Measurements from ENCODE around the gene STT3B. TPM values are rescaled to one million over a fixed set of nuclear protein-coding genes. Genes with fewer than 3 reads are reported as not detected.
A peak's percentile ranks its signal among the peaks of the same experiment; 100 is the strongest.

STT3B gene
- total and polyA plus RNA-seq, 4 experiments from 2014 or later, result 145 to 183 (median 159) TPM

GRCh38 chr3:31493149-31493548 lies 39.6 kb upstream of the STT3B start:
- H3K36me3 Mint-ChIP-seq, result peaks cover 0 to 15% of the 10 kb centered on the region in 2 donors
- H3K36me3 ChIP-seq (ENCODE audit: insufficient read depth, low read length), result no peaks in the 10 kb centered on the region
- CTCF ChIA-PET (ENCODE audit: partially characterized antibody), result no interaction called here
- no peak overlapping the region for H3K27ac ChIP-seq (ENCODE audit: low read depth, low read length)
- no peaks in the 10 kb centered on the region for H3K4me1 ChIP-seq (ENCODE audit: insufficient read depth, low read length)
- DNase-seq, result no peak
- POLR2A ChIA-PET (ENCODE audit: partially characterized antibody), result interaction anchor here (0.6 kb wide), 1 partner anchor 12 kb away, joined by 3 read pairs; no protein-coding TSS in a partner anchor
- no peak overlapping the region for H3K4me3 ChIP-seq (ENCODE audit: low read length in 2 of 2)
- H3K27me3 Mint-ChIP-seq, result no peaks in the 10 kb centered on the region
- H3K9me3 ChIP-seq (ENCODE audit: control insufficient read depth in 1 of 2, low read length in 2 of 2), result peaks cover 7 to 8% of the 10 kb centered on the region in 2 donors
- H3K27ac Mint-ChIP-seq, result no peak overlapping the region
- intact Hi-C loops (cut with micrococcal nuclease), result no loop called here
- H3K4me1 Mint-ChIP-seq, result no peaks in the 10 kb centered on the region
- H3K4me3 Mint-ChIP-seq, result no peak overlapping the region
- no peaks in the 10 kb centered on the region for H3K27me3 ChIP-seq (ENCODE audit: insufficient read depth, low read length)
- H3K9me3 Mint-ChIP-seq, result peaks cover 2 to 31% (median 15%) of the 10 kb centered on the region in 8 donors

GRCh38 chr3:31495971-31496665 lies 36.6 kb upstream of the STT3B start:
- H3K4me1 Mint-ChIP-seq, result no peaks in the 10 kb centered on the region
- H3K4me3 ChIP-seq (ENCODE audit: low read length in 2 of 2), result no peak overlapping the region
- no peak overlapping the region for H3K4me3 Mint-ChIP-seq
- no peaks in the 10 kb centered on the region for H3K4me1 ChIP-seq (ENCODE audit: insufficient read depth, low read length)
- no peaks in the 10 kb centered on the region for H3K36me3 Mint-ChIP-seq
- ChIA-PET CTCF (ENCODE audit: partially characterized antibody) (interaction anchor here (1.2 kb wide), 1 partner anchor 21 kb away, joined by 3 read pairs; no protein-coding TSS in a partner anchor), POLR2A (ENCODE audit: partially characterized antibody) (no interaction called here)
- H3K27ac Mint-ChIP-seq, result no peak overlapping the region
- DNase-seq, result no peak
- no peaks in the 10 kb centered on the region for H3K9me3 ChIP-seq (ENCODE audit: control insufficient read depth in 1 of 2, low read length in 2 of 2)
- H3K27me3 ChIP-seq (ENCODE audit: insufficient read depth, low read length), result no peaks in the 10 kb centered on the region
- H3K36me3 ChIP-seq (ENCODE audit: insufficient read depth, low read length), result no peaks in the 10 kb centered on the region
- H3K9me3 Mint-ChIP-seq, result peaks cover 0 to 8% (median 4%) of the 10 kb centered on the region in 8 donors
- H3K27me3 Mint-ChIP-seq, result no peaks in the 10 kb centered on the region
- no peak overlapping the region for H3K27ac ChIP-seq (ENCODE audit: low read depth, low read length)
- intact Hi-C loops (cut with micrococcal nuclease), result no loop called here

- H3K4me3 Mint-ChIP-seq, result no peak overlapping the region
- no peaks in the 10 kb centered on the region for H3K27me3 Mint-ChIP-seq
- Histone ChIP-seq H3K36me3 (ENCODE audit: insufficient read depth, low read length) (no peaks in the 10 kb centered on the region), H3K27me3 (ENCODE audit: insufficient read depth, low read length) (no peaks in the 10 kb centered on the region), H3K9me3 (ENCODE audit: control insufficient read depth in 1 of 2, low read length in 2 of 2) (no peaks in the 10 kb centered on the region), H3K4me1 (ENCODE audit: insufficient read depth, low read length) (peaks cover 8% of the 10 kb centered on the region), H3K27ac (ENCODE audit: low read depth, low read length) (no peak overlapping the region), H3K4me3 (ENCODE audit: low read length in 2 of 2) (no peak overlapping the region)
- peaks cover 4 to 14% (median 12%) of the 10 kb centered on the region in 4 donors for H3K4me1 Mint-ChIP-seq
- no peaks in the 10 kb centered on the region for H3K36me3 Mint-ChIP-seq
- intact Hi-C loops (cut with micrococcal nuclease), result no loop called here
- H3K27ac Mint-ChIP-seq, result no peak overlapping the region
- no peaks in the 10 kb centered on the region for H3K9me3 Mint-ChIP-seq
- ChIA-PET CTCF (ENCODE audit: partially characterized antibody) (no interaction called here), POLR2A (ENCODE audit: partially characterized antibody) (no interaction called here)
- no peak for DNase-seq
Measured at GRCh38 chr3:31498791-31499190, 33.9 kb upstream of the STT3B start.

GRCh38 chr3:31499281-31499680 lies 33.4 kb upstream of the STT3B start:
- H3K9me3 ChIP-seq (ENCODE audit: control insufficient read depth in 1 of 2, low read length in 2 of 2), result no peaks in the 10 kb centered on the region
- no peak overlapping the region for H3K27ac ChIP-seq (ENCODE audit: low read depth, low read length)
- ChIA-PET CTCF (ENCODE audit: partially characterized antibody) (no interaction called here), POLR2A (ENCODE audit: partially characterized antibody) (no interaction called here)
- H3K4me1 ChIP-seq (ENCODE audit: insufficient read depth, low read length), result peaks cover 8% of the 10 kb centered on the region
- intact Hi-C loops (cut with micrococcal nuclease), result no loop called here
- H3K36me3 Mint-ChIP-seq, result no peaks in the 10 kb centered on the region
- no peaks in the 10 kb centered on the region for H3K27me3 Mint-ChIP-seq
- no peaks in the 10 kb centered on the region for H3K36me3 ChIP-seq (ENCODE audit: insufficient read depth, low read length)
- no peak overlapping the region for H3K4me3 ChIP-seq (ENCODE audit: low read length in 2 of 2)
- no peak for DNase-seq
- no peaks in the 10 kb centered on the region for H3K9me3 Mint-ChIP-seq
- H3K27me3 ChIP-seq (ENCODE audit: insufficient read depth, low read length), result no peaks in the 10 kb centered on the region
- peaks cover 4 to 19% (median 12%) of the 10 kb centered on the region in 4 donors for H3K4me1 Mint-ChIP-seq
- H3K4me3 Mint-ChIP-seq, result no peak overlapping the region
- no peak overlapping the region for H3K27ac Mint-ChIP-seq

- DNase-seq, result no peak
- Histone ChIP-seq H3K4me1 (ENCODE audit: insufficient read depth, low read length) (peaks cover 36% of the 10 kb centered on the region), H3K27ac (ENCODE audit: low read depth, low read length) (no peak overlapping the region), H3K27me3 (ENCODE audit: insufficient read depth, low read length) (no peaks in the 10 kb centered on the region), H3K9me3 (ENCODE audit: control insufficient read depth in 1 of 2, low read length in 2 of 2) (no peaks in the 10 kb centered on the region), H3K36me3 (ENCODE audit: insufficient read depth, low read length) (no peaks in the 10 kb centered on the region), H3K4me3 (ENCODE audit: low read length in 2 of 2) (no peak overlapping the region)
- no peaks in the 10 kb centered on the region for H3K9me3 Mint-ChIP-seq
- H3K4me1 Mint-ChIP-seq, result peaks cover 28 to 48% (median 33%) of the 10 kb centered on the region in 4 donors
- intact Hi-C loops (cut with micrococcal nuclease), result no loop called here
- POLR2A ChIA-PET (ENCODE audit: partially characterized antibody), result interaction anchor here (2.9 kb wide), 1 partner anchor 30 kb away, joined by 11 read pairs; the partner anchor contains the start of gene STT3B
- H3K27me3 Mint-ChIP-seq, result no peaks in the 10 kb centered on the region
- H3K27ac Mint-ChIP-seq, result no peak overlapping the region
- peak overlapping the region in 2 of 8 donors; percentile 7 to 21 for H3K4me3 Mint-ChIP-seq
- CTCF ChIA-PET (ENCODE audit: partially characterized antibody), result interaction anchor here (0.9 to 1.9 kb wide), 3 partner anchors 14 to 35 kb away, joined by 3 to 5 read pairs (median 4); partner anchors contain the start of gene STT3B
- no peaks in the 10 kb centered on the region for H3K36me3 Mint-ChIP-seq
Measured at GRCh38 chr3:31502803-31503221, 29.9 kb upstream of the STT3B start.

- intact Hi-C loops (cut with micrococcal nuclease), result no loop called here
- CTCF ChIA-PET (ENCODE audit: partially characterized antibody), result interaction anchor here (0.9 to 1.9 kb wide), 2 partner anchors 13 to 29 kb away, joined by 3 to 5 read pairs; partner anchors contain the start of gene STT3B
Measured at GRCh38 chr3:31503456-31503855, 29.3 kb upstream of the STT3B start.

GRCh38 chr3:31504230-31504629 lies 28.5 kb upstream of the STT3B start:
- Mint-ChIP-seq H3K4me3 (no peak overlapping the region), H3K27ac (no peak overlapping the region), H3K4me1 (peaks cover 42 to 62% (median 47%) of the 10 kb centered on the region in 4 donors), H3K27me3 (no peaks in the 10 kb centered on the region), H3K36me3 (no peaks in the 10 kb centered on the region), H3K9me3 (no peaks in the 10 kb centered on the region)
- ChIA-PET CTCF (ENCODE audit: partially characterized antibody) (interaction anchor here (1.9 to 2.3 kb wide), 2 partner anchors 28 to 29 kb away, joined by 5 read pairs; partner anchors contain the start of gene STT3B), POLR2A (ENCODE audit: partially characterized antibody) (interaction anchor here (2.9 kb wide), 1 partner anchor 29 kb away, joined by 11 read pairs; the partner anchor contains the start of gene STT3B)
- H3K27me3 ChIP-seq (ENCODE audit: insufficient read depth, low read length), result no peaks in the 10 kb centered on the region
- DNase-seq, result no peak
- H3K36me3 ChIP-seq (ENCODE audit: insufficient read depth, low read length), result no peaks in the 10 kb centered on the region
- peaks cover 50% of the 10 kb centered on the region for H3K4me1 ChIP-seq (ENCODE audit: insufficient read depth, low read length)
- H3K27ac ChIP-seq (ENCODE audit: low read depth, low read length), result no peak overlapping the region
- H3K9me3 ChIP-seq (ENCODE audit: control insufficient read depth in 1 of 2, low read length in 2 of 2), result no peaks in the 10 kb centered on the region
- no peak overlapping the region for H3K4me3 ChIP-seq (ENCODE audit: low read length in 2 of 2)
- intact Hi-C loops (cut with micrococcal nuclease), result no loop called here

More at GRCh38 chr3:31503456-31503855, 29.3 kb upstream of the STT3B start:
- POLR2A ChIA-PET (ENCODE audit: partially characterized antibody), result interaction anchor here (2.9 kb wide), 1 partner anchor 29 kb away, joined by 11 read pairs; the partner anchor contains the start of gene STT3B
- Histone ChIP-seq H3K36me3 (ENCODE audit: insufficient read depth, low read length) (no peaks in the 10 kb centered on the region), H3K9me3 (ENCODE audit: control insufficient read depth in 1 of 2, low read length in 2 of 2) (no peaks in the 10 kb centered on the region), H3K27me3 (ENCODE audit: insufficient read depth, low read length) (no peaks in the 10 kb centered on the region), H3K4me1 (ENCODE audit: insufficient read depth, low read length) (peaks cover 42% of the 10 kb centered on the region), H3K27ac (ENCODE audit: low read depth, low read length) (no peak overlapping the region), H3K4me3 (ENCODE audit: low read length in 2 of 2) (no peak overlapping the region)
- Mint-ChIP-seq H3K9me3 (no peaks in the 10 kb centered on the region), H3K27me3 (no peaks in the 10 kb centered on the region), H3K4me1 (peaks cover 34 to 54% (median 39%) of the 10 kb centered on the region in 4 donors), H3K27ac (no peak overlapping the region), H3K36me3 (no peaks in the 10 kb centered on the region), H3K4me3 (no peak overlapping the region)
- DNase-seq, result no peak
